ENCODE results near the gene CTR9. TPM values are rescaled to one million over a fixed set of nuclear protein-coding genes. Genes with fewer than 3 reads are reported as not detected.

The CTR9 gene
- total and polyA plus RNA-seq, 2 of the 8 experiments (the other 6 are each of a cell fraction or from before 2014, with no cell fraction given) = 6.1 to 37.7 TPM

DNA sequence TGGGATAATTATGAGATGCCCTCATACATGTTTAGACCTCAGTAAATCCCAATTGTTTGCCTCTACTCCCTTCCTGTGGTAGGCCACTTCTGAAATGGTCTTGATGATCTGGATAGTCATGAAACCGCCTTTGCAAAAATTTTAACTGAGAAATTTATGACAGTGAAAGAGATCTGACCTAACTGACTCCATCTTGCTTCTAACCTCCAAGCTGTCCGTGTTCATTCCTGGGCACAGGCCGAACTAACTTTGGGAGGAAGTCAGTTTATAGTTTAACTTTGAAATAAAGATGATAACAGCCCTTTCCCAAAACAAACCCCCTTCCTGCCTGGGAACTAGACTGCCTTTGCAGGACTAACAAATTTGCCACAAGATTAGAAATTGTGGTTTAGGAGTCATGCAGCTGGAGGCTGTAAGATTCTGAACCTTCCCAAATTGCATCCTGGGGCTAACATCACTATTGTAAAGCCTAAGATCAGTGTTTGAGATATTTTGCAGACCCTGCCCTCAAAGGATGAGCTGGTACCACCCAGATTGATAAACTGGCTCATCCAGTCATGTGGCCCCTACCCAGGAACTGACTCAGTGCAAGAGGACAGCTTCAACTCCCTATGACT lies 19.9 kb upstream of the CTR9 start:
- FAIRE-seq (no peak), DNase-seq (ENCODE audit: low read depth in 1 of 2, low spot score in 2 of 2) (no peak)
- Histone ChIP-seq H4K20me1 (replicated peaks in 1 of 2; ENCODE audit: control insufficient read depth in 1 of 2, insufficient read depth in 2 of 2, low read length in 2 of 2) (no peaks in the 10 kb centered on the region), H3K56ac (replicated peaks; ENCODE audit: insufficient read length, low read depth, low read length) (no peak overlapping the region), H4K8ac (ENCODE audit: extremely low read depth, insufficient read depth, low read length) (no peak overlapping the region), H3K27me3 (replicated peaks in 1 of 4; ENCODE audit: control insufficient read depth in 3 of 4, extremely low read depth in 1 of 4, insufficient read depth in 3 of 4, low read length in 3 of 4) (no peaks in the 10 kb centered on the region), H3K9ac (replicated peaks in 1 of 4; ENCODE audit: extremely low read depth in 1 of 4, low read depth in 3 of 4, low read length in 3 of 4) (no peak overlapping the region), H2BK5ac (ENCODE audit: low read depth, low read length) (no peak overlapping the region), H3K4ac (replicated peaks; ENCODE audit: insufficient read length, low read depth, low read length) (no peak overlapping the region), H3K23me2 (ENCODE audit: low read depth, low read length) (peaks cover 2% of the 10 kb centered on the region), H3K4me3 (ENCODE audit: extremely low read depth in 1 of 4, insufficient read depth in 2 of 4, low read depth in 3 of 4, low read length in 4 of 4) (no peak overlapping the region), H3K14ac (ENCODE audit: insufficient read length) (no peak overlapping the region), H2BK20ac (ENCODE audit: low read length) (no peak overlapping the region), H3K9me3 (ENCODE audit: insufficient read depth in 2 of 2, low read depth in 1 of 2, low read length in 1 of 2) (no peaks in the 10 kb centered on the region), H4K5ac (ENCODE audit: insufficient read length, low read depth, low read length) (no peak overlapping the region), H2BK12ac (ENCODE audit: low read depth, low read length) (no peak overlapping the region), H3K36me3 (ENCODE audit: control insufficient read depth in 2 of 4, insufficient read depth in 4 of 4, low read length in 3 of 4) (no peaks in the 10 kb centered on the region), H3K4me2 (ENCODE audit: insufficient read depth in 1 of 2, low read depth in 2 of 2, low read length in 2 of 2) (no peak overlapping the region), H2BK15ac (ENCODE audit: low read length) (no peak overlapping the region), H3K18ac (ENCODE audit: extremely low read depth, low read length) (no peak overlapping the region), H3K23ac (ENCODE audit: insufficient read length) (no peak overlapping the region), H2BK120ac (replicated peaks; ENCODE audit: low read depth, low read length) (no peak overlapping the region), H3K4me1 (replicated peaks in 1 of 4; ENCODE audit: control insufficient read depth in 3 of 4, insufficient read depth in 4 of 4, low read length in 3 of 4) (peaks cover 0 to 8% (median 3%) of the 10 kb centered on the region in 4 experiments; a peak in 5 of 7 replicates), H3K27ac (ENCODE audit: low read depth, low read length) (no peak overlapping the region), H4K91ac (replicated peaks; ENCODE audit: insufficient read length, low read length) (no peak overlapping the region), H2AFZ (ENCODE audit: low read length) (no peak overlapping the region), H2AK5ac (ENCODE audit: low read depth, low read length) (no peak overlapping the region), H3K79me1 (ENCODE audit: low read depth, low read length) (no peaks in the 10 kb centered on the region), H3K79me2 (ENCODE audit: control insufficient read depth in 1 of 2, insufficient read depth in 2 of 2, low read length in 2 of 2) (no peaks in the 10 kb centered on the region)
- WGBS, 2 experiments (ENCODE audit: extremely low coverage in 1 of 2, insufficient coverage in 1 of 2, insufficient read length in 1 of 2, insufficient replicate concordance in 2 of 2, low coverage in 1 of 2, low lambda C conversion rate in 2 of 2, missing lambda C conversion rate in 1 of 2) = 95% methylated on average over 3 of the region's 3 CpGs; no CpG with 5 or more reads in 1 of the 2 experiments
- ChIA-PET CTCF (ENCODE audit: partially characterized antibody) (interaction anchor here (0.6 to 7.7 kb wide), 13 partner anchors 25 to 426 kb away, joined by 3 to 64 read pairs (median 3); partner anchors contain the start of genes ADM and IRAG1), POLR2A (ENCODE audit: partially characterized antibody) (interaction anchor here (0.6 kb wide), 1 partner anchor 1038 kb away, joined by 3 read pairs; no protein-coding TSS in a partner anchor)
- TF ChIP-seq HDAC6 (IDR thresholded peaks at IDR 0.05; ENCODE audit: low read depth, low read length) (no peak), NANOG (IDR thresholded peaks at IDR 0.05; ENCODE audit: insufficient read depth, low read depth, low read length, poor library complexity, severe bottlenecking) (no peak), ASH2L (IDR thresholded peaks at IDR 0.05; ENCODE audit: low read length) (no peak), FOSL1 (IDR thresholded peaks at IDR 0.05; ENCODE audit: insufficient read depth, low read depth, low read length) (no peak), CTBP2 (IDR thresholded peaks at IDR 0.05; ENCODE audit: borderline replicate concordance, insufficient read depth, insufficient read length, low read length) (no peak), KDM1A (IDR thresholded peaks at IDR 0.05; ENCODE audit: borderline replicate concordance, low read length) (no peak), KDM5A (IDR thresholded peaks at IDR 0.05; ENCODE audit: low read length) (no peak), GABPA (IDR thresholded peaks at IDR 0.05; ENCODE audit: borderline replicate concordance, insufficient read depth, low read length) (no peak), EGR1 (IDR thresholded peaks at IDR 0.05; ENCODE audit: borderline replicate concordance, low read depth, low read length) (no peak), RBBP5 (IDR thresholded peaks at IDR 0.05; ENCODE audit: borderline replicate concordance, low read depth, low read length) (no peak), GTF2F1 (IDR thresholded peaks at IDR 0.05; ENCODE audit: borderline replicate concordance, low read depth, low read length) (no peak), TAF7 (optimal IDR thresholded peaks at IDR 0.05; ENCODE audit: borderline replicate concordance, low read depth, low read length) (no peak), SP4 (IDR thresholded peaks at IDR 0.05; ENCODE audit: low read length) (no peak)

All from H1 (cell line).